ENCODE measurements around the gene BCAS1.
A peak's percentile ranks its signal among the peaks of the same experiment; 100 is the strongest.

BCAS1 gene

GRCh38 chr20:54076259-54076658 lies 5.9 kb upstream of the BCAS1 start:
- no peak for DNase-seq (ENCODE audit: low read depth)

- no peak for DNase-seq (ENCODE audit: low read depth)
Measured at GRCh38 chr20:54075322-54075721, 4.9 kb upstream of the BCAS1 start.

- no peak for DNase-seq (ENCODE audit: low read depth)
Measured at GRCh38 chr20:54074511-54074910, 4.1 kb upstream of the BCAS1 start.

- DNase-seq (ENCODE audit: low read depth), result no peak
Measured at GRCh38 chr20:54073288-54073687, 2.9 kb upstream of the BCAS1 start.

GRCh38 chr20:54069501-54069971 lies 858 bp downstream of the BCAS1 start:
- DNase-seq (ENCODE audit: low read depth), result no peak

- DNase-seq (ENCODE audit: low read depth), result no peak
Measured at GRCh38 chr20:54068966-54069365, 1.4 kb downstream of the BCAS1 start.

- no peak for DNase-seq (ENCODE audit: low read depth)
Measured at GRCh38 chr20:54068495-54068894, 1.9 kb downstream of the BCAS1 start.

- DNase-seq (ENCODE audit: low read depth), result peak; percentile 17
Measured at GRCh38 chr20:54067606-54068174, 2.7 kb downstream of the BCAS1 start.

- DNase-seq (ENCODE audit: low read depth), result no peak
Measured at GRCh38 chr20:54065601-54066038, 4.8 kb downstream of the BCAS1 start.

- DNase-seq (ENCODE audit: low read depth), result no peak
Measured at GRCh38 chr20:54064939-54065338, 5.5 kb downstream of the BCAS1 start.

- DNase-seq (ENCODE audit: low read depth), result no peak
Measured at GRCh38 chr20:54063992-54064676, 6.3 kb downstream of the BCAS1 start.

- no peak for DNase-seq (ENCODE audit: low read depth)
Measured at GRCh38 chr20:54063580-54063979, 6.8 kb downstream of the BCAS1 start.

- peak; percentile 68 for DNase-seq (ENCODE audit: low read depth)
Measured at GRCh38 chr20:54062812-54063280, 7.5 kb downstream of the BCAS1 start.

- DNase-seq (ENCODE audit: low read depth), result peak; percentile 35
Measured at GRCh38 chr20:54061101-54061881, 9.1 kb downstream of the BCAS1 start.

GRCh38 chr20:54059691-54060364 lies 10.6 kb downstream of the BCAS1 start:
- DNase-seq (ENCODE audit: low read depth), result no peak

GRCh38 chr20:54058420-54059139 lies 11.8 kb downstream of the BCAS1 start:
- no peak for DNase-seq (ENCODE audit: low read depth)

- no peak for DNase-seq (ENCODE audit: low read depth)
Measured at GRCh38 chr20:54056762-54057639, 13.4 kb downstream of the BCAS1 start.

- DNase-seq (ENCODE audit: low read depth), result no peak
Measured at GRCh38 chr20:54054516-54054915, 15.9 kb downstream of the BCAS1 start.

- no peak for DNase-seq (ENCODE audit: low read depth)
Measured at GRCh38 chr20:54051068-54051467, 19.3 kb downstream of the BCAS1 start.

- DNase-seq (ENCODE audit: low read depth), result no peak
Measured at GRCh38 chr20:54048891-54049545, 21.4 kb downstream of the BCAS1 start.
